NCI-H1048 (cell line): Measurements from ENCODE around the gene TCF4.

ENCODE experiments used
- DNase-seq: peaks from one replicate; lab custom pipeline; 2025; lab: John Stamatoyannopoulos, UW

TCF4 gene

GRCh38 chr18:55349685-55350084 lies 238.3 kb downstream of the TCF4 start:
- no peak for DNase-seq

DNA sequence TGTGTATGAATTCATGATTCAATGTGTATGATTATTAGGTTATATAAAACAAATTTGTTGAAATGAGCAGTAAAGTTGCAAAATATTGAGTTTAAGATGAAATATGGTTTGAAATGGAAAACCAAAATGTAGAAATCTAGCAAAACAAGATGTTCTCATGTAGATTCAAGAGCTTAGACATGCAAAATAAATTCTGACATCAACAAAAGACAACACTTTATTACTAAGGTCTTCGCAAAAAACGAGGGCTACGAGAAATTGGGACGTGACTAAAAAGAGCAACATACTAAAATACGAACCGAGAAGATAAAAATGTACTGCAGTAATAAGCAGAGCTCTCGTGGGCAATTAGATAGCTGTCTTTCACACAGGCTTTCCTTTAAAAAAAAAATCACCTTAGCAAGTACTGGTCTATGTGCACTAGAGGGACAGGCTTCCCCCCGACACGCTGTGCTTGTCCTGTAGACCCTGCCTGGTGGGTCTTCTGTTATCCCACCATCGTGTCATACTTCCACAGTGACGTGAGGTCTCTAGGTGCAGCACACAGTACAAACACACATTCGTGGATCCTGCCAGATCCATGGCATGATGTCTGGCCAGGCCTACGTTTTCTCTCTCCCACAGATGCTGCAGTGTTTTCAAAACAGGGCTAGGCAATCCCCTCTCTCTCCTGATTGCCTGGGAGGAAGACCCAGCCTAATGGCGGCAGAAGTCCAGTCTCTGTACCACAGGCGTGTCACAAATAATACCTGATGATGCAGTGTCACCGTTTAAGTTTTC lies 240.8 kb downstream of the TCF4 start:
- DNase-seq, result no peak

DNA sequence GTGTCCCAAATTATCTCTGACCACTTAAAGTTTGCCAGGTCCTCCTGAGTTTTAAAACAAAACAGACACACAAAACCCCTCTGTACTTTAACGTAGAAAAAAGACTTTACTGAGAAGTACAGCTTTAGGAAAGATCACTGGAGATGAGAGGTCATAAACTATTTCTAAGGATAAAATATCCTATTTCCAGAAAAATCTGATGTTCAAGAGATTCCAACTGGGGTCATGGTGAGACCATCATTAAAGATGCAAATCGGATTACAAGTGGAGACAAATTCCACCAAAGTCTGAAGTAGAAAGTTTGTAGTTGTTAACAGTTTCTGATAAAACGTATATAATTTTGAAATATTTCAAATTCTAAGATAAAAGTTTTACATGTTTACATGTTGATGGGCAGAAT lies 241.6 kb downstream of the TCF4 start:
- DNase-seq, result no peak

- DNase-seq, result no peak
Measured at GRCh38 chr18:55345103-55345950, 242.7 kb downstream of the TCF4 start.

GRCh38 chr18:55343396-55344073 lies 244.5 kb downstream of the TCF4 start:
- DNase-seq, result no peak

- no peak for DNase-seq
Measured at GRCh38 chr18:55340998-55341397, 247.0 kb downstream of the TCF4 start.

DNA sequence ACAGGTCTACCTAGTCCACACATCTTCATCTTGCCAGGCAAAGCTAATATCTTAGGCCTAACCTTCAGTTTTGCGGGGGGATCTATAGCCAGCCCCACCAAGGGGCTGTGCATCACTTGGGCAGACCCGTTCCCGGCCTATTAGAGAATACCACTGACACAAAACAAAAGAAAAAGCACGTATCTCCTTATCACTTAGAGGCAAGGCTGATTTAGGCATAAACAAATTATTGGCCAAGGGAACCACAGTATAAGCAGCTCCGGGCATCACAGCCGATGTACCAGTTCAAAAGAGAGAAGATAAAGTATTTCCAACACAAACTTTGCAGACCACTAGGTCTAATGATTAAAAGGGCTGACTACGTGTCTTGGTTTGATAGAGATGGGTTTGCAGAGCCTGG lies 248.0 kb downstream of the TCF4 start:
- DNase-seq, result no peak

GRCh38 chr18:55338978-55339650 lies 248.9 kb downstream of the TCF4 start:
- DNase-seq, result no peak

- no peak for DNase-seq
Measured at GRCh38 chr18:55337908-55338521, 250.0 kb downstream of the TCF4 start.

DNA sequence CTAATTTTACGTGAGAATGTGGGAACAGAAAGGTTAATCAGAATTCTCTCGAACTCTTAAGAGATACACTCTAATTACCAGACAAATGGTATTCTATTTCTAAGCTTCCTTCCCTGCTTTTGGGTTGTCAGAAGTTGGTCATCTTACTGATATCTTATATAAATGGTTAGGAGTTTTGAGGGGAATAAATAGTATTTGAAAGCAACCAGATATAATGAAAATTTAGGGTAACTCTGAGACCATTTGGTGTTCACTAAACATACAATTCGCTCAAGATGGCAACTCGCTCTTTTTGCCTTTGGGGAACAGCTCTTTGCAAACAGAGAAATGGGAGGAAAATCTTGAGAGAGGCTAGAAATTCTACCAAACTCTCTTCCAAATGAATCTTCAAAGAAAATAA lies 250.9 kb downstream of the TCF4 start:
- DNase-seq, result no peak

GRCh38 chr18:55336438-55337100 lies 251.4 kb downstream of the TCF4 start:
- DNase-seq, result no peak

DNA sequence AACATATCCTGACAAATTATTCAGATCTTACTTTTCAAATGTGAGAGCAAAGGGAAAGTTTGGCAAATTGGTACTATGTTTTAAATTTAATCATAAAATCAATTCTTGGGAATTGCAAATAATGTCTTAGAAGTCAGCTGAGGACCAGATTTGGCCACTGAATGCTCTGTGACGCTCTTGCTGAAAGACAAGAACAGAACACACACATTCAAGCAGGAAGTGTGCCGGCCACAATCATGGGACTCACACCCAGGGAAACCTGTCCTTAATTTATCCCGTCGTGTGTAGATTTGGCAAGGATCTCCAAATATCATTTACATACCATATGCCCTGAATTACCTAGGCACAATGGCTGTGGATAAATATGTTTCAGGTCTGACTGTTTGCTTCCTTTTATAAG lies 253.1 kb downstream of the TCF4 start:
- peak; percentile 44 for DNase-seq

- DNase-seq, result no peak
Measured at GRCh38 chr18:55331301-55331700, 256.7 kb downstream of the TCF4 start.

DNA sequence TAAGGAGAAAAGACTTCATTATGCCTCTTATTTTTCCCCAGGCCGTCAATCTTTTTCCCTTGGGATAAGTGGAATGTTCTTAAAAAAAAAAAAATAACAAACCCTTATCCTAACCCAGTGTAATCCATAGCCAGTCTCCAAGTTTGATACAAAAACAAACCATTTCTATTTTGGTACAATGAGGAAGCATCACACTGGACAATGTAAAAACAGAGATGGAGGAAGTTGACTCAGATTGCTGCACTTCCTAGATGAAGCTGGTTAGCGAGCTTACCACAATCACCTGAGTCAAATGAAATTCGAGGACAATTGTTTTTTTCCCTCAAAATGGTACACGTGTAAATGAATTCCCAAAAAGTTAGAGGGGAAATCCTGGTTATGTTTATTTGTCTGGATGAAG lies 259.7 kb downstream of the TCF4 start:
- DNase-seq, result no peak

- DNase-seq, result no peak
Measured at GRCh38 chr18:55327454-55327853, 260.5 kb downstream of the TCF4 start.

- DNase-seq, result no peak
Measured at GRCh38 chr18:55326134-55326533, 261.9 kb downstream of the TCF4 start.

DNA sequence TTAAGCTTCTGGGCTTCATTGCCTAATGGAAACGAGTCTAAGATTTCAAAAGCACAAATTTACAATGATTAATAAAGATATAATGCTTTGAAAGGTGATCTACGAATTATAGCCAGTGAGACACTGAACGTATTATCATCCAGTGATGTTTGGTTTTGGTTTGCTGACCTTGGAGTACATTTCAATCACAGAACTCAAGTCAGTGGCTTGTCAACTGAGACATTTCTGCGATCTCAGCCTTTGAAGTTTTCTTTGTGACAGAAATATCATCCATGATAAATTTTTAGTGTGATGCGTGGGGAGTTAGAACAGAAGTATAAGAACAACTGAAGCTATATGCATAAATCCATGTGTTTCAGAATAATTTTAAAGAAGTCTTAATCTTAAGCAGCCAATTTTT lies 263.8 kb downstream of the TCF4 start:
- no peak for DNase-seq

GRCh38 chr18:55323051-55323994 lies 264.7 kb downstream of the TCF4 start:
- DNase-seq, result peak; percentile 39

GRCh38 chr18:55322178-55322735 lies 265.7 kb downstream of the TCF4 start:
- peak; percentile 45 for DNase-seq
